Activated CD8-positive, alpha-beta memory T cell treated with anti-CD3 and anti-CD28 coated beads, Interleukin-2, amount 50 U/mL, for 4 hours (primary cell): ENCODE measurements around the gene SELE.
"Not testable (repeated sequence)": the region's sequence is repeated elsewhere in the genome, so short reads cannot be mapped to it uniquely, and the experiment has no call there.

ENCODE experiments used
- DNase-seq: peaks from one replicate; pipeline ENCODE4 v3.0.0-alpha.2; 2020

Gene SELE

DNA sequence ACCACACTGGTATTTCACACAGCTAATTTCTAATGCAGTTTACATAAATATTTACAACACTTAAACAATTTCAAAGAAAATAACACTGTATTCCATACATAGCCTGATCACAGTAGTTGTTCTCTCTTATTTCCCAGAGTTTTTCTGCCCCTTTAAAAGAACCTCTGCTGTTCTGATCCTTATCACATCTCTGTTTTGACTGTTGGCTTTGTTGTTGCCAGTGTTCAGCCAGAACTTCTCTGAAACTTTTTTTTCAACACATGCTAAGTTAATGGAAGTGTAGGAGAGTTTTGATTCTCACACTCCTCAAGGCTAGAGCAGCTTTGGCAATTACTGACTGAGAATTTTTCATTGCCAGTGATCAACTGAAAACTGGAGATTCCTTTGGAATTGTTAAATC is 11.1 kb downstream of the SELE start:
- no peak for DNase-seq

DNA sequence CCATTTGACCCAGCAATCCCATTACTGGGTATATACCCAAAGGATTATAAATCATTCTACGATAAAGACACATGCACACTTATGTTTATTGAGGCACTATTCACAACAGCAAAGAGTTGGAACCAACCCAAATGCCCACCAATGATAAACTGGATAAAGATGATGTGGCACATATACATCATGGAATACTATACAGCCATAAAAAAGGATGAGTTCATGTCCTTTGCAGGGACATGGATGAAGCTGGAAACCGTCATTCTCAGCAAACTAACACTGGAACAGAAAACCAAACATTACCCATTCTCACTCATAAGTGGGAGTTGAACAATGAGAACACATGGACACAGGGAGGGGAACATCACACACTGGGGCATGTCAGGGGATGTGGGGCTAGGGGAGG is 18.8 kb downstream of the SELE start:
- not testable (repeated sequence) for DNase-seq

DNA sequence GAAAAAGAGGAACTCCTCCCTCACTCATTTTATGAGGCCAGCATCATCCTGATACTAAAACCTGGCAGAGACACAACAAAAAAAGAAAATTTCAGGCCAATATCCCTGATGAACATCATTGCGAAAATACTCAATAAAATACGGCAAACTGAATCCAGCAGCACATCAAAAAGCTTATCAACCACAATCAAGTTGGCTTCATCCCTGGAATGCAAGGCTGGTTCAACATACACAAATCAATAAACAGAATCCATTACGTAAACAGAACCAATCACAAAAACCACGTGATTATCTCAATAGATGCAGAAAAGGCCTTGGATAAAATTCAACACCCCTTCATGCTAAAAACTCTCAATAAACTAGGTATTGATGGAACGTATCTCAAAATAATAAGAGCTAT is 20.8 kb downstream of the SELE start:
- DNase-seq, result not testable (repeated sequence)

DNA sequence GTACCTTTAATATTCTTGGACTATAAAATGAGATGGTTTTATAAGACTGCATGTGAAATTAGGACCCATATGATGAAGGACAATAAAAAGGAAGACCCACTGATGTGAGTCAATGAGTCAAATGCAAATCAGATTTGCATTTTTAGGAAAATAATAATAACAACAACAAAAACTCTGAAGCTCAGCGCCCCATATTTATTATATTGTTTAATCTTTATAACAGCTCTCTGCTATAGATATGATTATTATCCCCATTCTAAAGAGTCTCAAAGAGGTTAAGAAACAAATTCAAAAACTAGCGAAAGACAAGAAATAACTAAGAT is 21.6 kb downstream of the SELE start:
- DNase-seq, result no peak

DNA sequence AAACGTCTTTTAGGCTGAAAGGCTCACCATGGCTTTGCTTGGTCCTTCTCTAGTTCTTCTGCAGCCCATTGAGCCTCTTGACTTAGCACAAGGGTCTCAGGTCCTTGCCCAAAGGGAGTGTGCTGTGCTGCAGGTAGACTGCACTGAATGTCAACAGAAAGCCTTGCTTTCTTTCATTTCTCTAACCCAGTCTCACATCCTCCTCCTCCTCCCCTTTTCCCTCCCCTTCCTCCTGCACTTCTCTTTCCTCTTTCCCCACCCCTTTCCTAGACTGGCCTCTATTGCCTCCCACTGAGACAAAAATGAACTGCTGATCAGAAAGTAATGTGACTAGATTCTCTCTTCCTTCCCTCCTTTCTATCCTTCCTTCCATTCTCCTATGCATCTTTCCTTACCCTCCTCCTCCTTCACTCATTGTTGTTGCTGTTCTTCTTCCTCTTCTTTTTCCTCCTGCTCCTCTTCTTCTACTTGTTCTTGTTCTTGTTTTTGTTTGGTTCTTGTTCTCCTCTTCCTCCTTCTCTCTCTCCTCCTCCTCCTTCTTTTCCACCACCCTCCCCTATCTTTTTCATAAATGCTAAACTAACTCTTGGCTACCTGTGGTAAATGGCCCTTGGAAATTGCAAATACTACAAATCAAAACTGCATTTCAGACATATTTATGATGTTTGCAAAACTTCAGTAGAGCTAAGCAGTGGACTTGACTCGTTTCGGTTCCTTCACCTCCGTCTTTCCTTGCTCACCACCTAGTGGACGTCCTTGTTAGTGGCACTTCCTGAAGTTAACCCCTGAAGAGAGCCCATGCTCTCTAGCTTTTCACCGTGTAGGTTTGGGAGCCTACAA is 22.2 kb downstream of the SELE start, which contains the start of gene SELL:
Gene SELL, minus strand, starts transcription at position 152 of the 840 bp plus-strand sequence. Its CDS starts 122 bp downstream, at position 30.
- DNase-seq, result peak; percentile 74

DNA sequence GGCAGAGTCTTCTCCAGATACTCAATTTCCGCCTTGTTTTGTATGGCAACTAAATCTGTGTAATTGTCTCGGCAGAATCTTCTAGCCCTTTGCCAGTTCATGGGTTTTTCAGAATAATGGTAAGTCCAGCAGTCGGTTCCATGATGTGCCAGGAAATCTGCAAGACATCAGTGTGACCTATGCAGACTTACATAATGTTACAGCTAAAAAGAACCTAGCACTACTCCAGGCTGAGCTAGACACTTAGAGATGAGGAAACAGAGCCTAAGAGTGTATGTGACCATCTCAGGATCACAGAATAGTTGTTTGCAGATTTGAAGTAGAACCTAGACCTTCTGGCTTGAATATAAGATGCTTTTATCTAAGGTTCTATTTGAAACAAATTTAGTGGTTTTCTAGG is 25.2 kb downstream of the SELE start:
- DNase-seq, result no peak

DNA sequence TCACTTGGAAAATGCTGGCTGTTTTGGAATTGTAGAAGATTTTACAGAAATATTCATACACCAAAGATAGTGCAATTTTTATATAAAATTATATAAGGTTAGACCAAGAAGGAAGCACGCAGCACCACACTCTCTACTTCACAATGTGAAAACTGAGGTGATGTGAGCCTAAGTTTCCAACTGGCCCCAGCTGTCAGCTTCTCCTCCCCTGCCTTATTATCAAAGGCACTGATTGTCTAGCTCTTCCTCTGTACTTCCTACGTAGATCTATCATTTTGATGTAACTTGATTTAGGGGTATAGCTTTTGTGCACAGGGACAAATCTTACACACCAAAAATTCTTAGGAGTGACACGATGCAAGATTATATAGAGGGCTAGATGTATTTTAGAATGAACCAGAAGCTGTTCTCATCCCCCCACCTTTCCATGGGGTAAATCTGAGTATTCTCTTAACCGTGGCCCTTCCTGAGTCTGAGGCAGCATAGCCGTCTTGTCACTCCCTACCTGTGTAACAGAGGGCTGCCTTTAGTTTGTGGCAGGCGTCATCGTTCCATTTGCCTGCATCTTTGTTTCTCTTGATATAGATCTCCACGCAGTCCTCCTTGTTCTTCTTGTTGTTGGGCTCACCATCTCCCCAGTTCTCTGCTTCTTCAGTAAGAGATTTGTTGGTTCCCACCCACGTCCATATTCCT is 25.8 kb downstream of the SELE start:
- DNase-seq, result no peak

DNA sequence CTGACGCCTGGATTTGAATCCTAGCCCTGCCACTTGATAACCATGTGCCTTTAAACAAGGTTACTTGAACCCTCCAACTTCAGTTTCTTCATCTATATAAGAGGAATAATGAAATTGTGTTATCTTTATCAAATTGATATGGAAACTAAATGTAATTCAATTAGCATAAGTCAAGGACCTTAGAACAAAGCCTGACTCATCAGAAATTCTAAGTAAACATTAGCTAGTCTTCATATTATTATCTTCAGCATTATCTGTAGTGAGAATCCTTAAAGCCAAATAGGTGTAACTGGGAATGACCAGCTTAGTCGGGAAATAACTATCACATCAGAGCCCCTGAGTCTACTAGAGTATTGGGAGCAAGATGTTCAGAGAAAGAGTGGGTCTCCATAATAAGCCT is 29.1 kb downstream of the SELE start:
- no peak for DNase-seq

DNA sequence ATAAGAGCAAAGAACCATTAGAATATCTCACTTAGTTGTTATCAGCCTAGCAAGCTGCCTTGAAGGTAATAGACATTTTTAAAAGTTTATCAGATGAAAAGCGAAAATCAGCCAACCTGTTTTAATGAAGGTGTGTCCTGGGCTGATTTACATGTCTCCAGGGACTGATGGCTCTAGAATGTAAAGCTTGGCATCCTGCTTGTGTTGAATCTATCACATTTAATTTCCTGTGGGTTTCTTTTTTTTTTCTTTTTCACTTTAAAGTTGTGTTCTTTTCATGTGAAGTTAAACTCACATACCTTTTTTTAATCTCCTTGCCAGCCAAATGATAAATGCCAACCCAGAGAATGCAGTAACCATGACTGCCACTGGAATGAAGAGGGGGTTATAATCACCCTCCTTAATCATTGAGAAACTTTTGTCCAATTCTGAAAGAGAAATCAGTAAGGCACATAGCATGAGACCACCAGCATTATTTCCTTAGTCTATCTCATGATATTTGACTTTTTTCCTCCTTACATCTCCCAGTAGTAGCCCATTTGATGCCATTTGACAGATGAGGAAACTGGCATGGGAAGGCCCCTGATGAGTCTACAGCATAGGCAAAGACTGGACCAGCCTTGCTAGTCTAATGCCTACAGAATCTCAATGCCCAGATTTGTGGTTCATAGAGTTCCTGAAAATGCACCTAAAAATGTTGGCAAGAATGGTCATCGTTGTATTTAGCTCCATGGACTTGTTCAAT is 32.4 kb downstream of the SELE start:
- no peak for DNase-seq

DNA sequence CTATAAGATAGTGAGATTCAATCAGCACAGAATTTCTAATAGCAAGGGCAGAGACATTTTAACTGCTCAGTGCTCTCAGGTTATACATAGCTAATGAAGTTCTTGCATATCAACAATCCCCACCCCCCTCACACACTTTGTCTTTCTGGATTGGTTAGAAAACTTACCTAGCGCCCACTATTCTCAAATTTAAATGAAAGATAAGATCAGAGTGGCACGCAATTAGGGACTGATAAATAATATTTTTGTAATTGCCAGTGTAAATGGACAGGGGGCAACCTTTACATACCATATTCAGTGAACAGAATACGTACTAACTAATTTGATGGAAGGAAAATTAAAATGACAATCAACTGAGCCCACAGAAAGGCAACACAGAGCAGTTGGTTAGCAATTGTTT is 34.2 kb downstream of the SELE start:
- no peak for DNase-seq

DNA sequence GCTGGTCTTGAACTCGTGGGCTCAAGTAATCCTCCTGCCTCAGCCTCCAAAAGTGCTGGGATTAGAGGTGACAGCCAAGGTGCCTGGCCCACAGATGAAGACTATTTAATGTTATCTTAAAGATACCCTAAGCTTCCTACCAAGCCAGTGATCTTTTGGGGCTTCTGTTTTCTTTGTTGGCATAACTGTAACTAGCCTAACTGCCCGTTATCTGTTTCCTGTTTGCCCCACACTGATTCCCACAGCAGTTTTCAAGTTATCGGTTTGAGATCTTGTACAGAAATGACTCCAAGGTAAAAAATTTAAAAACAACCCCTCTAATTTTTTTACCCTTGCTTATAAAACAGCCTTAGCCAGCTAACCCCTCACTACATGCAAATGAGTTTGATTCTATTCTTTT is 34.9 kb downstream of the SELE start:
- DNase-seq, result no peak

DNA sequence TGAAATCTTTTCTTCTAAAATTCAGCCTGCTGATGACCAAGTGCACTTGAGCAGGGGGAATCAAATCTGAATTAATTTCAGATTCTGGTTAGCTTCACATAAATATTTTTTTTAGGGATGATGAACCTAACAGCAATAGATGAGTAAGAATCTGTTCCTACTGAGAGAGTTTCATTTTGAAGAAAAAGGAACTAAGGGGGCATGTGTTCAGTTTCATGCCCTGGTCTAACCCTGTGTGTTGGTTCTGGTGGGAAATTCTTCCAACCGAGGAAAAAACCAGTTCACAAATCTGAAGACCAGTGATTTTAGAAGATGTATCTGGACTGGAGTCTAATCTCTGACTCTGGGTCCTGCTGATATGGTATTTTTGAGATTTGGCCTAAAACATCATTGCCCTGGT is 36.1 kb downstream of the SELE start:
- no peak for DNase-seq

DNA sequence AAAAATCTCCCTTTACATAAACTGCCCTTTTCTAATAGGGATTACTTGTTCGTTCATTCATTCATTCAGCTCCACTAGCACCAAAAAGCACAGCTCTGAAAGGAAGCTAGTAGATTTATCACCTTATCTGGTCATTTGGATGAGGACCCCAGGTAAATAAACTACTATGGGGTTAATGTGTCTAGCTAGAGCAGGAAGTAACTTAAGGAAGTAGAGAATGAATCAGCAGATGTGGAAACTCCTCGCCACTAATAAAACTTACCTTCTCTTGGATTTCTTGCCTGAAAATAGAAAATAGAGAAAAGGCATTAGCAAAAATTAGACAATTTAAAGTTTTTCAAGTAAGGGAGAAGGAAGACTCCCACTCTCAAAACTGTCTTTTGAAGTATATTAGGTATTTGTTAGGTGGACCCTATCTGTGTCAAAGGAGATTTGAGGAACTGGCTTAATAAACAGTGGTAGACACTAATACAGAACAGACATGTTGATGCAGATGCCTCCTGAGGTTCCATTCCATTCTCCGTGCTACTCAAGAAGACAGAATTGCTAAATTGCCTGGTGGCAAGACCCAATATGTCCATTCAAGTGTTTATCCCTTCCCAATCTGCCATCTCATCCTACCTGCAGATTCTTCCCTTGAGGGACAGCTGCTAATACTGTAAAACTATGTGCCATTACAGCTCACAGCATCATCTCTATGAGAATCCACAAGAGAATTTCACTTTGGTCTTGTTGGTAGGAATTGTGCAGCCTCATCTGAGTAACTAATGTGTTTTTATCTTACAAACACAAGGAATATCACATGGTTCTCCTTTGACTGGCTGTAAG is 37.4 kb downstream of the SELE start:
- DNase-seq, result no peak

DNA sequence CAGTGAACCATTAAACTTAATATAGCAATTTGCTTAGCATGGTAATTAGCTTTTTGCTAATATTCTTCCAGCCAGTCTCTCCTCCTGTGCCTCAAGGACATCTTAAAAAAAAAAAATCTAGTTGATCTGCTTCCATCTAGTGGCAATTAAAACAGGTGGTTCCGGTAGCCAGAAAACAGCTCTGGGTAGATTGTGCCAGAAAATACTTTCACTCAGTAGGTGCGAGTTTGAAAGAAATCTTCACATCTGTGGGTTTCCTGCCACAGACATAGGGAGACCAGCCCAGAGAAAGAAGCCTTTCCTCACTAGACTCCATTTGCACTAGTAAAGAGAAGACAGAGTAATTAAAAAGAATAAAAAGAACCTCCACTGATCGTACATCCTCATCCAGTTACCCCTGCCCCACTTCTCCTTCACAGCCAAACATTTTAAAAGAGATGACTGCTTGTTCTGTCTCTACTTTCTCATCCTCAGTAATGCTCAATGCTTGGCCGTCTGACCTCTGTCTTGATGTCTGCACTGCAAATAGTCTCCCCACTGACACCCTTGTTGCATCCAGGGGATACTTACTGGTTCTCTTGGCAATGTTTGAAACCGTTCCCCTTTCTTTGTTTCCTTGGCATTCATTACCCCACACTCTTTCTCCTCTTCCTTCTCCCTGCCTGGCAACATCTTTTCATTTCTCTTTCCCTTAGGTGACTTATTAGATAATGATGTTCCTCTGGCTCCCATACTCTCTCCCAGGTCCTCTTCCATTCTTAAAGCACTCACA is 39.4 kb downstream of the SELE start:
- DNase-seq, result no peak

DNA sequence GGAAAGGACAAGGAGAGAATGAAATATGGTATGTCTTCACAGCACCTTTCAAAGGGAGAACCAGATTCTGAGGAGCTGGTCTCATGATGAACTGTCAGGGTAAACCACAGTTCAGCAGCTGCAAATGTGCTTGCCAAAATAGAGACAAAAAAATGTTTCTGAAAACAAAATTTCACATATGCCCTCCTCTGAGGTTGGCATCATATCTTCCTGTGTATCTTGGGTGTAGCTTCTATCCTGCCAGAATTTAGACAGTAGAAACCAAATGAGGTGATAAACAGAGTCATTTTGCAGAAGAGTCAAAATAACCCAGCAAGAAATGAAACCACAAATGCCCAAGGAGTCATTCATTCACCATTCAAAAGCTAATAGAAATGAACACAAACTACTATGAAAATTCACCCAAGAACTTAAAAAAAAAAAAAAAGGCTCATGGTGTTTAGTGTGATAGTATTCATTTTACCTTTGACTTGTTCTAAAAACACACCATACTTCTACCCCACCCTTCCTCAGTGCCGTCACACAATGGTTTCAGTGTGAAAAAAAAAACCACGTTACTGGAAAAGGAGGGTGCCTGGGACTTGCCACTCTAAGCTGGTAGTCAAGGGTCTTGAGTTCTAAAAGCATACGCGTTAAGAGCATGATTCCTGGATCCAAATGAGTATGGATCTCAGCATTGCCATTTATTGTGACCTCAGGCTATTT is 41.0 kb downstream of the SELE start:
- DNase-seq, result no peak

DNA sequence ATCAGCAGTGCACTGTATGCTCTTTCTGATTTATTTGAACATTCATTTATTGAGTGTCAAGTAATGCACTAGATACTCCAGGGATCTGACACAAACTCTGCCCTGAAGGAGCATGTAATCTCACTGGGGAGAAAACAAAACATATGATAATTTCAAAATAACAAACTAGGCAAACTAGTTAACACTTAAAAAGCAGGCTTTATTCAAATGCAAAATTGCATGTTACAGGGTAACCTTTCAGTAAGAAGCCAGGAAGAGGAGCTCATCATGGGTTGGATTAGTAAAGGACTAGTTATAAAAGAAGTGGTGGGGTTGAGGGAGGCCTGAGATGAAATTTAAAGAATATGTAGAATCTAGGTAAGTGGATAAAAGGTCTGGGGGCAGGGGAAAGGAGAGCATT is 43.4 kb downstream of the SELE start:
- no peak for DNase-seq

DNA sequence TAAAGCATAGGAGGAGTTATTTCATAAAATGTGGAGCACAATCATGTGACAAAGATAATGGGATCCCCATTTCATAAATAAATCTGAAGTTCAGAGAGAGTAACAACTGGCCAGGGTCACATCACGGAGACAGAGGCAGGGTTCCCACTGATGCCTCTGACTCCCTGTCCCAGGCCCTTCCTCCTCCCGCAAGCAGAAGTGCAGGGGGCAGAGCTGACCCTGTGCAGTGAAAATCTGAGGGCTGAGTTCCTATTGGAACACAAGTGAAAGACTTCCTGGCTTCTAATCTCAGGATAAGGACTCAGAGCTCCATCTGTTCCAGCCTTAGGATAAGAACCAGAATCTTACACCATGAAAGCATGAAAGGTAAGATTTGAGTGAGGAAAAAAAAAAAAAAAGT is 44.5 kb downstream of the SELE start:
- no peak for DNase-seq

DNA sequence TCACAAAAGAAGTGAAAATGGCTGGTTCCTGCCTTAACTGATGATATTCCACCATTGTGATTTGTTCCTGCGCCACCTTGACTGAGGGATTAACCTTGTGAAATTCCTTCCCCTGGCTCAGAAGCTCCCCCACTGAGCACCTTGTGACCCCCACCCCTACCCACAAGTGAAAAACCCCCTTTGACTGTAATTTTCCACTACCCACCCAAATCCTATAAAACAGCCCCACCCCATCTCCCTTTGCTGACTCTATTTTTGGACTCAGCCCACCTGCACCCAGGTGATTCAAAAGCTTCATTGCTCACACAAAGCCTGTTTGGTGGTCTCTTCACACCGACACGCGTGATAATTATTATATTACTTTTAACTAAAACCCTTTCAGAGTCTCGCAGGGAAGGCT is 45.5 kb downstream of the SELE start:
- DNase-seq, result peak; percentile 46

DNA sequence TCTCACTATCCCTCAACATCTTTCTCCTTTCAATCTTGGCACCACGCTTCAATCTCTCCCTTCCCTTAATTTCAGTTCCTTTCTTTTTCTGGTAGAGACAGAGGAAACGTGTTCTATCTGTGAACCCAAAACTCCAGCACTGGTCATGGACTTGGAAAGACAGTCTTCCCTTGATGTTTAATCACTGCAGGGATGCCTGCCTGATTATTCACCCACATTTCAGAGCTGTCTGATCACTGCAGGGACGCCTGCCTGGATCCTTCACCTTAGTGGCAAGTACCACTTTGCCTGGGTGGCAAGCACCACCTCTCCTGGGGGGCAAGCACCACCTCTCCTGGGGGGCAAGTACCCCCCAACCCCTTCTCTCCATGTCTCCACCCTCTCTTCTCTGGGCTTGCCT is 50.2 kb downstream of the SELE start:
- no peak for DNase-seq

DNA sequence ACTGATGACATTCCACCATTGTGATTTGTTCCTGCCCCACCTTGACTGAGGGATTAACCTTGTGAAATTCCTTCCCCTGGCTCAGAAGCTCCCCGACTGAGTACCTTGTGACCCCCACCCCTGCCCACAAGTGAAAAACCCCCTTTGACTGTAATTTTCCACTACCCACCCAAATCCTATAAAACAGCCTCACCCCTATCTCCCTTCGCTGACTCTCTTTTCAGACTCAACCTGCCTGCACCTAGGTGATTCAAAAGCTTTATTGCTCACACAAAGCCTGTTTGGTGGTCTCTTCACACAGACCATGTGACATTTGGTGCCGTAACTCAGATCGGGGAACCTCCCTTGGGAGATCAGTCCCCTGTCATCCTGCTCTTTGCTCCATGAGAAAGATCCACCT is 50.7 kb downstream of the SELE start:
- DNase-seq, result peak; percentile 45

DNA sequence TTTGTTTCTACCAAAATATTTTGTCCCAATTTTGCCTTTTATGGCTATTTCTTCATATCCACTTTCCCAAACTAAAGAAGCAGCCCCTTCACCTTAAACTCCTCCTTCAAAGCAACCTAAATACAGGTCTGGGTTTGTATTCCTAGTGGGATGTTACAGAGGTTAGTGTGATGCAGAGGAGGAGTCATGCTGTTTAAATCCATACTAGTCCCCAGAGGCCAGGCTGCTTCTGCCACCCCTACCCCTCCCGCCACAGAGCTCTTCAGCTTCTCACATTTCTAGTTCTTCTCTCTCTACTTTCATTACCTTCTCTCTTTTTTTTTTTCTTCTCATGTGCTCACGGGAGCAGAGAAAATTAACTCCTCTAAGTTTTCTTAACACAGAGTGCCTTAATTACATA is 51.8 kb downstream of the SELE start:
- DNase-seq, result no peak

DNA sequence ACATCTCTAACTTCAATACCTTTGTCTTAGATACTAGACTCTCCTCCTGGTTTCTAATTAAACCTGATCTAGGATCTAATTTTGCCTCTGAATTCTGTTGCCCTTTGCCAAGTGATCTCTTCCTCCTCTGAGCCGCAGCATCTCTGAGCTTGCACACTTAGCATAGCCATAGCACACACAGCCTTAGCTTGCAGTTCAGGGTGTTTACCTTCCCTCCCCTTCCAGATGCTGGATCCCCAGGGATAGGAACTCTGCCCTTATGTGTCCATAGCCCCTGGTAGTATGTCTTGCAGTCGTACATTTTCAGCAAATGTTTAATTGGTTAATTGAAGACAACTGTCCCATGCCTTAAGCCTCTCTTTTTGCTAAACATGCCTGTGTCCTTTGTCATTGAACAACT is 52.7 kb downstream of the SELE start:
- DNase-seq, result no peak
